NB4 (cell line): Measurements from ENCODE around the gene LPCAT1.

Experiments
- MYC ChIP-seq: IDR thresholded peaks from 2 replicates; pipeline ENCODE4 v1.6.1; 2011; ENCODE audit warnings: low read depth, low read length
- POLR2A ChIP-seq: IDR thresholded peaks from 2 replicates; pipeline ENCODE4 v1.6.1; 2011; ENCODE audit warnings: mild to moderate bottlenecking; ENCODE audit not compliant: insufficient read length; ENCODE audit errors: extremely low read depth
- TF ChIP-seq, protein P1 (sequence below): IDR thresholded peaks from one replicate; pipeline ENCODE4 v1.5.1; 2012; ENCODE audit warnings: low read depth, low read length

DNA sequence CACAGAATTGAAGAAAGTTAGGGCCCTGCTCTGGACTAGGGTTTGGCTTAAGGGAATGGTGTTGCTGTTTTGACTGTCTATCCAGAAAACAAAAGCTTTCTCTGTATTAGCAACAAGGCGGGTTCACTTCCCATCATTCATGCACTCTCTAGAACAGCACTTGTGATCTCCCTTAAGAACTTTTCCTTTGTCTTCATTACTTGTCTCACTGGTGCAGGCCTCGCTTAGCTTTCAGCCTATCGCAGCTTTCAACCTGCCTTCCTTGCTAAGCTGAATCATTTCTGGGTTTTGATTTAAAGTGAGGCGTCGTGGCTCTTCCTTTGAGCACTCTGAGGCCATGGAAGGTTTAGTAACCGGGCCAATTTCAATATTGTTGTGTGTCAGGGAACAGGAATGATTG, 35.2 kb upstream of the LPCAT1 start:
- TF ChIP-seq, protein P1, sequence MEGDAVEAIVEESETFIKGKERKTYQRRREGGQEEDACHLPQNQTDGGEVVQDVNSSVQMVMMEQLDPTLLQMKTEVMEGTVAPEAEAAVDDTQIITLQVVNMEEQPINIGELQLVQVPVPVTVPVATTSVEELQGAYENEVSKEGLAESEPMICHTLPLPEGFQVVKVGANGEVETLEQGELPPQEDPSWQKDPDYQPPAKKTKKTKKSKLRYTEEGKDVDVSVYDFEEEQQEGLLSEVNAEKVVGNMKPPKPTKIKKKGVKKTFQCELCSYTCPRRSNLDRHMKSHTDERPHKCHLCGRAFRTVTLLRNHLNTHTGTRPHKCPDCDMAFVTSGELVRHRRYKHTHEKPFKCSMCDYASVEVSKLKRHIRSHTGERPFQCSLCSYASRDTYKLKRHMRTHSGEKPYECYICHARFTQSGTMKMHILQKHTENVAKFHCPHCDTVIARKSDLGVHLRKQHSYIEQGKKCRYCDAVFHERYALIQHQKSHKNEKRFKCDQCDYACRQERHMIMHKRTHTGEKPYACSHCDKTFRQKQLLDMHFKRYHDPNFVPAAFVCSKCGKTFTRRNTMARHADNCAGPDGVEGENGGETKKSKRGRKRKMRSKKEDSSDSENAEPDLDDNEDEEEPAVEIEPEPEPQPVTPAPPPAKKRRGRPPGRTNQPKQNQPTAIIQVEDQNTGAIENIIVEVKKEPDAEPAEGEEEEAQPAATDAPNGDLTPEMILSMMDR = no peak
- no peak for TF ChIP-seq POLR2A
- no peak for TF ChIP-seq MYC
